Right atrium auricular region (tissue), 2 donors: Measurements from ENCODE around the gene NPTXR. TPM values are rescaled to one million over a fixed set of nuclear protein-coding genes. Genes with fewer than 3 reads are reported as not detected.

Experiments used
- DNase-seq: peaks from one replicate; pipeline ENCODE4 v3.0.0-alpha.2; 2019; ENCODE audit warnings: low spot score
- H3K27ac ChIP-seq, 2 donors: fragments of 200-600 bp; sonication (generic); 1 replicate in 1 of 2; 2 replicates in 1 of 2; pipeline ENCODE4 v1.5.1; 2016 to 2019
- H3K27me3 ChIP-seq, 2 donors: fragments of 200-600 bp; sonication (generic); one replicate each; pipeline versions ENCODE4 v1.5.1 to v1.6.0; 2017 to 2019
- H3K36me3 ChIP-seq: fragments of 200-600 bp; sonication (generic); one replicate; pipeline ENCODE4 v1.5.1; 2016
- H3K4me1 ChIP-seq, 2 donors: fragments of 200-600 bp; sonication (generic); one replicate each; pipeline versions ENCODE4 v1.5.1 to v1.6.0; 2017 to 2019
- H3K4me3 ChIP-seq, 2 donors: fragments of 200-600 bp; sonication (generic); 1 replicate in 1 of 2; 2 replicates in 1 of 2; pipeline ENCODE4 v1.5.1; 2017 to 2019; ENCODE audit warnings: mild to moderate bottlenecking in 1 of 2, moderate library complexity in 1 of 2
- H3K9me3 ChIP-seq, 2 donors: fragments of 200-600 bp; sonication (generic); one replicate each; pipeline ENCODE4 v1.5.1; 2019
- total RNA-seq, 2 donors: library from RNA; depleted of rRNA; stranded (reverse); fragments of >200 nt; gene quantifications; one replicate each; pipeline ENCODE4 v1.1.0, GENCODE V29; 2016
- TF ChIP-seq, protein P1 (sequence below), 2 donors: fragments of 200-600 bp; sonication (generic); IDR thresholded peaks; one replicate each; pipeline ENCODE4 v1.5.1; 2019; ENCODE audit warnings: antibody characterized with exemption in 2 of 2

NPTXR gene
- total RNA-seq, 2 donors from 2014 or later, result 18.0 to 24.6 TPM

DNA sequence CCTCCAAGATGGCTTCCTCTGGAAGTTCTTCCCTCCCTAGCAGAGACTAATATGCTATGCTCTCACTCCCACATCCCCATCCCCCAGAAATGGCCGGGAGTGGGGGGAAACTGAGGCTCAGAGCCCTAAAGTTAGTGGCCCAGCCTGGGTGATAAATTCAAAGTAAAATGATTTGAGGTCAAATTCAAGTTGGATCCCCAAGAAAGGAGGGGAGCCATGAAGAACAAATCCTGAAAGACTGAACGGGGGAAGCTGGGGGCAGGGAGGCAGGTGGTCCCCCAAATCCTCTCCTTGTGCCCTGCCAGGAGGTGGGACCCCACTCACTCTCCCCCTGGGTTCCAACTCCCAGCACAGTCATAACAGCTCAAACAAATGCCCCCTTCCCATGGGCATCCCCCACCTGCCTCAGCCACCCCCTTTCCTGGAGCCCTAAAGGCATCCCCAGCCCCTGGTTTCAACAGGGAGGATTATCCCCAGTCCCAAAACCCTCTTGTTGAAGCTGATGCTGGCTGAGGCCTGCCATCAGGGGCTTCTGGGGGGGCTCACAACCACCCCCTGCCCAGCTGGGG is 27.0 kb upstream of the NPTXR start:
- H3K9me3 ChIP-seq, result no peaks in the 10 kb centered on the region
- TF ChIP-seq, protein P1, sequence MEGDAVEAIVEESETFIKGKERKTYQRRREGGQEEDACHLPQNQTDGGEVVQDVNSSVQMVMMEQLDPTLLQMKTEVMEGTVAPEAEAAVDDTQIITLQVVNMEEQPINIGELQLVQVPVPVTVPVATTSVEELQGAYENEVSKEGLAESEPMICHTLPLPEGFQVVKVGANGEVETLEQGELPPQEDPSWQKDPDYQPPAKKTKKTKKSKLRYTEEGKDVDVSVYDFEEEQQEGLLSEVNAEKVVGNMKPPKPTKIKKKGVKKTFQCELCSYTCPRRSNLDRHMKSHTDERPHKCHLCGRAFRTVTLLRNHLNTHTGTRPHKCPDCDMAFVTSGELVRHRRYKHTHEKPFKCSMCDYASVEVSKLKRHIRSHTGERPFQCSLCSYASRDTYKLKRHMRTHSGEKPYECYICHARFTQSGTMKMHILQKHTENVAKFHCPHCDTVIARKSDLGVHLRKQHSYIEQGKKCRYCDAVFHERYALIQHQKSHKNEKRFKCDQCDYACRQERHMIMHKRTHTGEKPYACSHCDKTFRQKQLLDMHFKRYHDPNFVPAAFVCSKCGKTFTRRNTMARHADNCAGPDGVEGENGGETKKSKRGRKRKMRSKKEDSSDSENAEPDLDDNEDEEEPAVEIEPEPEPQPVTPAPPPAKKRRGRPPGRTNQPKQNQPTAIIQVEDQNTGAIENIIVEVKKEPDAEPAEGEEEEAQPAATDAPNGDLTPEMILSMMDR (IDR thresholded peaks at IDR 0.05), result no peak
- no peaks in the 10 kb centered on the region for H3K27me3 ChIP-seq
- peak; percentile 56 for DNase-seq
- H3K27ac ChIP-seq, result peak overlapping the region; percentile 89 to 99
- H3K4me3 ChIP-seq, result peak overlapping the region; percentile 64 to 79
- H3K4me1 ChIP-seq, result peaks cover 0 to 48% of the 10 kb centered on the region in 2 donors
- peaks cover 35% of the 10 kb centered on the region for H3K36me3 ChIP-seq

DNA sequence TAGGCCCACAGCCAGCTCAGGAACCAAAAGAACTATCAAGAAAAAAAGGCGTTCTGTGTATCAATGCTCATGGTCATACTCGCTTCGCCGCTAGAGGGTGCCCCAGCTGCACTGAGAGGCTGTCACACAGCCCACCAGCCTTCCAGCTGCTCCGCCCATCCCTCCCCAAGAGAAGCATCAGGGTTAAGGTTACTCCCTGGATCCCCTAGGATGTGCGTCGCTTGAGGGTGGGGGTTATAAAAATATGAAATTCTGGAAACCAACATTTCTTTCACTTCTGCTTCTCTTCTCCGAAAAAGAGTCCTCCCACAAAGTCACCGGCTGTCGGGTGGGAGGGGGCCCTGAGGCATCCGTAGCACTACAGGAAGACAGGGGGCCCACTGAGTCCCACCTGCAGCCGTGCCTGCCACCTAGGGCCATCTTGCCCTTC is 26.5 kb upstream of the NPTXR start:
- H3K27me3 ChIP-seq, result no peaks in the 10 kb centered on the region
- peak; percentile 89 for DNase-seq
- TF ChIP-seq, protein P1 (IDR thresholded peaks at IDR 0.05), result peak; percentile 86 to 92
- no peaks in the 10 kb centered on the region for H3K9me3 ChIP-seq
- H3K4me3 ChIP-seq, result peak overlapping the region; percentile 64 to 79
- H3K27ac ChIP-seq, result peak overlapping the region; percentile 89 to 99
- peaks cover 0 to 53% of the 10 kb centered on the region in 2 donors for H3K4me1 ChIP-seq
- H3K36me3 ChIP-seq, result peaks cover 40% of the 10 kb centered on the region

DNA sequence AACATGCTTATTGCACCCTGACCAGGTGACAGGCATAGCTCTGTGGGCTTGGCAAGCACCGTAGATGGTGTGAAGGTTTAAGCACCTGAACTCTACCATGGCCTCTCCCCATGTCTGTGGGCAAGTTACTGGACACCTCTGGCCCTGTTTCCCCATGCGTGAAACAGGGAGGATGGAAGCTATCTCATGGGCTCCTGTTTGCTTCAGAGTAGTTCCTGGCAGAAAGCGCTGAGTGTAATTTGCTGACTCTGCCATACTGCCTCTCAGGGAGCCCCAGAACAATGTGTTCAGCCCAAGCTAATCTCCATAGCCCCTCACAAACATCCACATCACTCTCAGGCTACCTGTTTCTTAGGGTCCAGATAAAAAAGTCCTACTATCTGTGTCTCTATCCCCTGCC is 25.8 kb upstream of the NPTXR start:
- no peak for DNase-seq
- H3K27ac ChIP-seq, result no peak overlapping the region
- no peak overlapping the region for H3K4me3 ChIP-seq
- no peaks in the 10 kb centered on the region for H3K27me3 ChIP-seq
- peaks cover 40% of the 10 kb centered on the region for H3K36me3 ChIP-seq
- peaks cover 0 to 60% of the 10 kb centered on the region in 2 donors for H3K4me1 ChIP-seq
- H3K9me3 ChIP-seq, result no peaks in the 10 kb centered on the region
- TF ChIP-seq, protein P1 (IDR thresholded peaks at IDR 0.05), result no peak

DNA sequence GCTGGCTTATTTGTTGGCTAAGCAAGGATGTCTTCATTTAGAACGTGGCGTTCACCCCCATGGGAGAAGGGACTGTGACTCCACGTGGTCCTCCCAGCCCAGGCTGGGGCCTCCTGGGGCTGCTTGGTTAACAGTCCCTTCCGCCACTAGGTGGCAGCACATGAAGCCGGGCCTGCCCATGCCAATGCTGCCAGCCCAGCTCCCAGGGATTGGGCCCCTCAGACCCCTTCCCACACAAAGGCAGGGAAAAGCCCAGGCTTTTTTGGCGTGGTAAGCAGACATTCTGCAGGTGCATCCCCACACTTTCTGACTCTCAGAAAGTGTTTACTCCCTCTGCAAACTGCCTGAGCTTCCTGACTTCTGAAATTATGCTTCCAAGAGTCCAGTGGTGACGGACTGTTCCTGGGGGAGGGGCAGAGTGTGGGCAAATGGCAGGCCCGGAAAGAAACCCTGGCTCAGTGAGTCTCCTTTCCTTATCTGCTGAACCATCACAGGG is 25.1 kb upstream of the NPTXR start:
- H3K4me1 ChIP-seq, result peaks cover 0 to 67% of the 10 kb centered on the region in 2 donors
- H3K27ac ChIP-seq, result no peak overlapping the region
- H3K36me3 ChIP-seq, result peaks cover 40% of the 10 kb centered on the region
- no peak overlapping the region for H3K4me3 ChIP-seq
- no peaks in the 10 kb centered on the region for H3K27me3 ChIP-seq
- TF ChIP-seq, protein P1 (IDR thresholded peaks at IDR 0.05), result peak; percentile 81 to 96
- H3K9me3 ChIP-seq, result no peaks in the 10 kb centered on the region
- DNase-seq, result peak; percentile 76

DNA sequence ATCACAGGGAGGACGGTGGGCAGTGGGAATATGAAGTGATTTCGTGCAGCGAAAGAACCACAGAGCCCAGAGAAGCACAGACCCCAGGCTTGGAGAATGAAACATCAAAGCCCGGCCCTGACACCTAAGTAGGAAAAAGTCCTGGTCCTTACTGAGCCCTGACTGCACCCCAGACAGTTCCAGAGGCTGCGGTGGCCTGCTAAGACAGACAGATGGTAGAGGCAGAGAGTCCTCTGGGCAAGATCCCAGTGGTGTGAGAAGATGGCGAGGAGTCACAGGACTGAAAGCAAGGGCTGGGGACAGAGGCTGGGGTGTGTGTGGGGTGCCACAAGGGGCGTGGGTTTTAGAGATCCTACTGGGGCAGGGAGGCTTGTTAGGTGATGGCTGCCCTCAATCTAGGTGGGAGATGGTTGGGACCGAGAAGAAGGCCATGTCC is 24.5 kb upstream of the NPTXR start:
- H3K27me3 ChIP-seq, result no peaks in the 10 kb centered on the region

More for the DNA sequence above, 24.5 kb upstream of the NPTXR start:
- H3K4me1 ChIP-seq, result peaks cover 0 to 69% of the 10 kb centered on the region in 2 donors
- no peak for DNase-seq
- H3K27ac ChIP-seq, result no peak overlapping the region
- H3K9me3 ChIP-seq, result no peaks in the 10 kb centered on the region
- H3K36me3 ChIP-seq, result peaks cover 40% of the 10 kb centered on the region
- H3K4me3 ChIP-seq, result no peak overlapping the region
- TF ChIP-seq, protein P1 (IDR thresholded peaks at IDR 0.05), result no peak
